ENCODE measurements around the gene IFT88.

The IFT88 gene, protein sequence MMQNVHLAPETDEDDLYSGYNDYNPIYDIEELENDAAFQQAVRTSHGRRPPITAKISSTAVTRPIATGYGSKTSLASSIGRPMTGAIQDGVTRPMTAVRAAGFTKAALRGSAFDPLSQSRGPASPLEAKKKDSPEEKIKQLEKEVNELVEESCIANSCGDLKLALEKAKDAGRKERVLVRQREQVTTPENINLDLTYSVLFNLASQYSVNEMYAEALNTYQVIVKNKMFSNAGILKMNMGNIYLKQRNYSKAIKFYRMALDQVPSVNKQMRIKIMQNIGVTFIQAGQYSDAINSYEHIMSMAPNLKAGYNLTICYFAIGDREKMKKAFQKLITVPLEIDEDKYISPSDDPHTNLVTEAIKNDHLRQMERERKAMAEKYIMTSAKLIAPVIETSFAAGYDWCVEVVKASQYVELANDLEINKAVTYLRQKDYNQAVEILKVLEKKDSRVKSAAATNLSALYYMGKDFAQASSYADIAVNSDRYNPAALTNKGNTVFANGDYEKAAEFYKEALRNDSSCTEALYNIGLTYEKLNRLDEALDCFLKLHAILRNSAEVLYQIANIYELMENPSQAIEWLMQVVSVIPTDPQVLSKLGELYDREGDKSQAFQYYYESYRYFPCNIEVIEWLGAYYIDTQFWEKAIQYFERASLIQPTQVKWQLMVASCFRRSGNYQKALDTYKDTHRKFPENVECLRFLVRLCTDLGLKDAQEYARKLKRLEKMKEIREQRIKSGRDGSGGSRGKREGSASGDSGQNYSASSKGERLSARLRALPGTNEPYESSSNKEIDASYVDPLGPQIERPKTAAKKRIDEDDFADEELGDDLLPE

GRCh38 chr13:20566898-20567874 is at the start of gene IFT88:
Gene IFT88, plus strand, starts transcription at chr13:20567157. Its CDS starts 7,229 bp downstream, at chr13:20574386.
- DNase-seq, result peak; percentile 46 to 96 (median 89)

- DNase-seq, result no peak
Observed at GRCh38 chr13:20518660-20519100, 48.3 kb upstream of the IFT88 start.

GRCh38 chr13:20519875-20520274 is 47.1 kb upstream of the IFT88 start:
- no peak for DNase-seq

GRCh38 chr13:20521364-20522115 is 45.4 kb upstream of the IFT88 start:
- no peak for DNase-seq

- peak in 39 of 56 donors; percentile 4 to 71 (median 50) for DNase-seq
Observed at GRCh38 chr13:20525144-20525600, 41.8 kb upstream of the IFT88 start.

DNA sequence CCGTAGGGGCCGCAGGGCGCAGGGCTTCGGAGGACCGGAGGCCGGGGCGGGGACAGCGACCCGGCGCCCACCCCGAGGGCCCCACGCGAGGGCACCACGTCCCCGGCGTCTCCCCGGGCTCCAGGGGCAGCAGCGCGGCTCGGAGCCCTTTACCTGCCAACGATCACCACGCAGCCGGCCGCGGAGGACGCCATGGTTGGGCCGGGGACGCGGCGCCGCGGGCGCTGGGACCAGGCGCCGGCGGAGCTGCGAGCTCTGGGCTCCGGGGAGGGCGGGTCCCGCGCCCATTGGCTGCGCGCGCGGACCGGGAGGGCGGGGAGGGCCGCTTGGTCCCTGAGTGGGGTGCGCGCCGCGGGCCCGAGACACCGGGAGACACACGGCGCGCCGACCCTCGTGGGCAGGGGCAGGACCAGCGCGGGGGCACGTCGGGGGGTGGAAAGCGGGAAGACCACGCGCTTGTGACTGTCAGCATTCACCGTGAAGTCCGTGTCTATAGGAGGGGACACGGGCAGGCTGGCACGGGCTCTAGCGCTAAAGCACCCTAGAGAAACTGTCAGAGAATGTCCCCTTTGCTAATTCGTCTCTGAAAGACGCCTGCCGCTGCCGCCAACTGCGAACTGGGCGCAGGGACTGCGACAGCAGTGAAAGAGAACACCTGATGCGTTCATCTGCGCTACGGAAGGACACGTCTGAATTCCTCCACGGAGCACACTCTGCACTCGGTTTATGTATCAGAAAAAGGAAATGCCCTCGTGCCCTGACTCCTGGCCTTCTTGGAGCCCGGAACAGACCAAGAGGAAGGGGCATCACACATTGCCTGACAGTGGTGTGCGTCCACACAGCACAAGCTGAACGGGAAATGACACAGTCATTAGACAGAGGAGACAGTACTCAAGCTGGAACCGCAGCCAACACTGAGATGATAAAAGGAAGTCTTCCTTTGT is 41.1 kb upstream of the IFT88 start, which contains the start of gene CRYL1:
Gene CRYL1 (minus strand): TSS at position 257 of the 944 bp plus-strand sequence. CDS start 63 bp downstream, at position 194.
- DNase-seq, result peak; percentile 11 to 92 (median 78)

DNA sequence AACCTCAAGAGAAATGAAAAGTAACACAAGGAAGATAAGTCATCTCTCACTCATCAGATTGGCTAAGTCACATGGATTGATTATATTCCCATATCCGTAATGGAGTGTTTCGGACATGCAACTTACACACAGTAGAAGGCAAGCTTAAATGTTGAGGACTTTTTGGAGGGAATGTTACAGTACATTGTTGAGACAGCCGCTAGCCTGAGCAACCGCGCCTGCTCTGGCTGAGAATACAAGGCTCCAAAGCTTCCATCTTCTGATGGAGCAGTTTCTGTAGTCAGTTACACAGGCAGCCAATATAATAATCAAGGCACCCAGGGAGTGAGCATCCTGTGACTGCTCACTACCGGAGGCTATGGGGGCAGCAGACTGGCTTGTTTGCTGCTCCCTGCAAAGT is 40.3 kb upstream of the IFT88 start:
- DNase-seq, result peak in 3 of 56 donors; percentile 9 to 19 (median 18)

DNA sequence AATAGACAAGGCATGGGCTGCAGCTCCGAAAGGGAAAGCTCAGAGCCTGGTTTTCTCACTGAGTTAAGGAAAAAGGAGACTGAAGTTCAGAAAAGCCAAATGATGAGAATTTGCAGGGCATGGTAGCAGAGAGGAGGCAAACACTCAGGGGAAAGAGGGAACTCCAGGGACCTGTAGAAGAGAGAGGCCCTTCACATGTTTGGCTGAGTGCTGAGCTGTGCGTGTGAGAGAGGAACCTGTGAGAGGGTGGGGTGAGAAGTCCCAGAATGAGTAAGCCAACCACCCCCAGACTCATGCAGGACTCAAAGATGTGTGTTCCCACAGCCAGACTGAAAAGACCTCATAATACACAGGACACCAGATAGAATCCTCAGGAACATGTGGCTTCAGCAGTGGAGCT is 38.5 kb upstream of the IFT88 start:
- DNase-seq, result no peak

- no peak for DNase-seq
Observed at GRCh38 chr13:20534038-20534608, 32.8 kb upstream of the IFT88 start.

DNA sequence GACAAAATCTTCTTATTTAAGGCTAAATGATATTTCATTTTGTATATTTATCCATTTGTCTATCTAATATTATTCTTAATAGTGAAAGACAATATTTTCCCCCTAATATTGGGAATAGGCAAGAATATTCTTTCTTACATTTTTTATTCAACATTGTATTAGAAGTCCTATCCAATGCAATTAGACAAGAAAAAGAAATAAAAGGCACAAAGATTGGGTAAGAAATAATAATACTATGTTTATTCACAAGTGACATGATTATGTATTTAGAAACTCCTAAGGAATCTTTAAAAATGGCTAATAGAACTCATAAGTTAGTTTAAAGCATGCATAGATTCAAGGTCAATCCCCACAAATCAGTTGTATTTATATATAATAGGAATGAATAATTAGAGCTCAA is 30.0 kb upstream of the IFT88 start:
- DNase-seq, result no peak

GRCh38 chr13:20544201-20544923 is 22.6 kb upstream of the IFT88 start:
- no peak for DNase-seq

GRCh38 chr13:20546556-20546955 is 20.4 kb upstream of the IFT88 start:
- no peak for DNase-seq

DNA sequence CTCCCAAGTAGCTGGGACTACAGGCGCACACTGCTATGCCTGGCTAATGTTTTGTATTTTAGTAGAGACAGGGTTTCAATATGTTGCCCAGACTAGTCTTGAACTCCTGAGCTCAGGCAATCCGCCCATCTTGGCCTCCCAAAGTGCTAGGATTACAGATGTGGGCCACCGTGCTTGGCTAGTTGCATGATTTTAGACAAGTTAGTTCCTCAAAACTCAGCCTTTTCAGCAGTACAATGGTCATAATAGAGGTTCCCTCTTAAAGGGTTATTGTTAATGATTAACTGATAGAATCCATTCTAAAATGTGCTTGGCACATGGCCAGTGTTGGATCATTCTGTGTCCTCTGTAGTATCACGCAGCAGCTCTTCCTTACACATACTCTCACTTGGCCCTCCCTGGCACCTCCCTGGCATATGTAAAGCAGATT is 19.5 kb upstream of the IFT88 start:
- no peak for DNase-seq

- peak in 4 of 56 donors; percentile 1 to 13 (median 12) for DNase-seq
Observed at GRCh38 chr13:20550799-20551198, 16.2 kb upstream of the IFT88 start.

GRCh38 chr13:20553311-20553710 is 13.6 kb upstream of the IFT88 start:
- peak; percentile 4 to 91 (median 71) for DNase-seq

DNA sequence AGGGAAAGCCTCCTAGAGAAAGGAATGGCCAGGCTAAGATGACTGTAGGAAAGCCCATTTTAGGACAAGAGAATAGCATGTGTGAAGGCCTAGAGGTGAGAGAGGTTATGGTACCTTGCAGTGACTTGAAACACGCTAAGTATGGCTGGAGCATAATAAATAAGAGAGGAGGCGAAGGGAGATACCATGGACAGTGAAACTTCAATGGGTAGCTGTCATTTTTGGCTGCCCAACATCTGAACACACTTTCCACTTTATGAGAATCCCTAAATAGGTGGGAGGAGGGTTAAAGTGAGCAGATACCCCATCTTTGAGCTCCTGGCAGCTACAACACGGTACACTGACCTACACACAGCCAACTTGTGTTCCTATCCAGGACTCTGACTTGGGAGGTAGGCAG is 8.0 kb upstream of the IFT88 start:
- DNase-seq, result no peak

DNA sequence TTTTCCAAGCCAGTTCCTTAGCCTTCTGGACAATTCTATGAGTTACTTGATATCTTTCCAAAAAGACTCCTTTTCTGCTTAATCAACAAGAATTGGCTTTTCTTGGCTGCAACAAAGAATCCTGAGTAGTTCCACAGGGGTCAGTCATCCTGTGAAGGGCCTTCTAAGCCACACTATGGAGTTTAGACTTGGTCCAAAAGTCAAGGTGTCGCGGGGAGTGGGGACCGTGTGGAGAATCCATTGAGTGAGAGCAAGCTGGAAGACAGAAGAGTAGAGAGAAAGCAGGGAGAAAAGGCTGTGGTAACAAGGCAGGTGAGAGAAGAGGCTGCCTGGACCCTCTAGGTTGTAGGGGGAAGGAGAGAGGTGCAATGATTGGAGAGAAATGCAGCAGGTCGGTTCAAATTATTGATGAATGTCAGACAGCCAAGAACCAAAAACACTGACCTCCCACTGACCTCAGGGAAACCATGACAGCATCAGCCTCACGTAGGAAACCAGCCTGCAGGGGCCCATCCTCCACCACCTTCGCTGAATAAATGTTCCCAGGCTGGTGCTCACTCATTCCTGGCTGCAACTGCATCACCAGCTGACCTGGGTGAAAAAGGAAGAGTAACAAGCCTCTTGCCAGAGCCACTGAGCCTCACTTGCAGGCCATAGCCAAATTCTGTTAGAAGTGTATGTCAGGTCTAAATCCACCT is 7.1 kb upstream of the IFT88 start:
- DNase-seq, result no peak

Data from nucleus accumbens (tissue), 56 donors.